Activated CD8-positive, alpha-beta T cell treated with anti-CD3 and anti-CD28 coated beads for 36 hours (primary cell): ENCODE measurements around the gene MAGEB16. TPM values are rescaled to one million over a fixed set of nuclear protein-coding genes. Genes with fewer than 3 reads are reported as not detected.

ENCODE experiments used
- ATAC-seq: fragments of 200-7000 bp; cut with Tn5 transposase; one replicate; pipeline ENCODE4 v1.10.0; 2021; ENCODE audit warnings: mild to moderate bottlenecking, moderate library complexity
- CTCF ChIA-PET: fragments of 350-600 bp; sonication (Branson Sonifier 250); formaldehyde crosslinking; loops from one replicate; lab custom pipeline; 2021; ENCODE audit warnings: antibody characterized with exemption; lab: Charles Lee
- POLR2A ChIA-PET: fragments of 350-600 bp; sonication (Branson Sonifier 250); formaldehyde crosslinking; loops from one replicate; lab custom pipeline; 2021; ENCODE audit warnings: antibody characterized with exemption; lab: Charles Lee
- DNase-seq: peaks from one replicate; pipeline ENCODE4 v3.0.0-alpha.2; 2020
- H3K27ac Mint-ChIP-seq: one replicate; pipeline ENCODE4 v1.8.0; 2021; ENCODE audit warnings: mild to moderate bottlenecking, mixed read lengths
- H3K27me3 Mint-ChIP-seq: one replicate; pipeline ENCODE4 v1.8.0; 2021; ENCODE audit warnings: mixed read lengths
- H3K36me3 Mint-ChIP-seq: one replicate; pipeline ENCODE4 v1.8.0; 2021; ENCODE audit warnings: low read depth, mixed read lengths
- H3K4me1 Mint-ChIP-seq: one replicate; pipeline ENCODE4 v1.8.0; 2021; ENCODE audit warnings: low read depth, mixed read lengths
- H3K4me3 Mint-ChIP-seq: one replicate; pipeline ENCODE4 v1.8.0; 2021; ENCODE audit warnings: mild to moderate bottlenecking, moderate library complexity, mixed read lengths
- H3K9me3 Mint-ChIP-seq: one replicate; pipeline ENCODE4 v1.8.0; 2021; ENCODE audit warnings: mixed read lengths
- intact Hi-C: fragments of 100-400 bp; cut with micrococcal nuclease; formaldehyde crosslinking; loops from one replicate; pipeline ENCODE4 v1.10.0; 2022
- total RNA-seq, 2 experiments: library from RNA; stranded (reverse); gene quantifications; one replicate each; pipeline ENCODE4 v1.2.3, GENCODE V29; 2021
- TF ChIP-seq, protein P1 (sequence below): fragments of 200-600 bp; IDR thresholded peaks from one replicate; pipeline ENCODE4 v1.8.0; 2022; ENCODE audit warnings: antibody characterized with exemption, mild to moderate bottlenecking

Gene MAGEB16
- not detected for total RNA-seq

DNA sequence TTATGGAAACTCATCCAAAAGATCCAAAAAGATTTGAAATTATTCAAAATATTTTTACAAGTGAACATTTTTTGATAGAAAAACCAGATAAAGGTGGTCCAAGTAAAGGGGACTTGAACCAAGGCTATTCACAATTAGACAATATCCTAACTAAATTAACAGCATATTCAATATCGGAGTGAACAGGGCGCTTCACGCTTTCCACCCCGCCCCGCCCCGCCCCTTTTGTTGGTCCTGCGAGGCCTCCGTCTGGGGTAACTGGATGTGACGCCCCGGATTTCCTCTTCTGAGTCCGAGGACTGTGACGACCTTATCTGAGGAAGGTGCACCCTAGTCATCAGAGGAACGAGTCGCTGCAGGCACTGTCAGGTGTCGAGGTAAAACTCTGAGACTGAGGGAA, at the start of gene MAGEB16:
TSS of gene MAGEB16 (plus strand) at position 301 of the 400 bp plus-strand sequence. CDS start 3,855 bp downstream, outside the sequence.
- intact Hi-C loops = no loop called here
- ChIA-PET CTCF (no interaction called here), POLR2A (no interaction called here)
- TF ChIP-seq, protein P1, sequence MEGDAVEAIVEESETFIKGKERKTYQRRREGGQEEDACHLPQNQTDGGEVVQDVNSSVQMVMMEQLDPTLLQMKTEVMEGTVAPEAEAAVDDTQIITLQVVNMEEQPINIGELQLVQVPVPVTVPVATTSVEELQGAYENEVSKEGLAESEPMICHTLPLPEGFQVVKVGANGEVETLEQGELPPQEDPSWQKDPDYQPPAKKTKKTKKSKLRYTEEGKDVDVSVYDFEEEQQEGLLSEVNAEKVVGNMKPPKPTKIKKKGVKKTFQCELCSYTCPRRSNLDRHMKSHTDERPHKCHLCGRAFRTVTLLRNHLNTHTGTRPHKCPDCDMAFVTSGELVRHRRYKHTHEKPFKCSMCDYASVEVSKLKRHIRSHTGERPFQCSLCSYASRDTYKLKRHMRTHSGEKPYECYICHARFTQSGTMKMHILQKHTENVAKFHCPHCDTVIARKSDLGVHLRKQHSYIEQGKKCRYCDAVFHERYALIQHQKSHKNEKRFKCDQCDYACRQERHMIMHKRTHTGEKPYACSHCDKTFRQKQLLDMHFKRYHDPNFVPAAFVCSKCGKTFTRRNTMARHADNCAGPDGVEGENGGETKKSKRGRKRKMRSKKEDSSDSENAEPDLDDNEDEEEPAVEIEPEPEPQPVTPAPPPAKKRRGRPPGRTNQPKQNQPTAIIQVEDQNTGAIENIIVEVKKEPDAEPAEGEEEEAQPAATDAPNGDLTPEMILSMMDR = no peak
- H3K4me1 Mint-ChIP-seq = no peaks in the 10 kb centered on the region
- H3K9me3 Mint-ChIP-seq = no peaks in the 10 kb centered on the region
- H3K27ac Mint-ChIP-seq = no peak within 1 kb of the TSS
- no peak for ATAC-seq
- no peaks in the 10 kb centered on the region for H3K36me3 Mint-ChIP-seq
- no peaks in the 10 kb centered on the region for H3K27me3 Mint-ChIP-seq
- no peak within 1 kb of the TSS for H3K4me3 Mint-ChIP-seq
- DNase-seq = no peak

DNA sequence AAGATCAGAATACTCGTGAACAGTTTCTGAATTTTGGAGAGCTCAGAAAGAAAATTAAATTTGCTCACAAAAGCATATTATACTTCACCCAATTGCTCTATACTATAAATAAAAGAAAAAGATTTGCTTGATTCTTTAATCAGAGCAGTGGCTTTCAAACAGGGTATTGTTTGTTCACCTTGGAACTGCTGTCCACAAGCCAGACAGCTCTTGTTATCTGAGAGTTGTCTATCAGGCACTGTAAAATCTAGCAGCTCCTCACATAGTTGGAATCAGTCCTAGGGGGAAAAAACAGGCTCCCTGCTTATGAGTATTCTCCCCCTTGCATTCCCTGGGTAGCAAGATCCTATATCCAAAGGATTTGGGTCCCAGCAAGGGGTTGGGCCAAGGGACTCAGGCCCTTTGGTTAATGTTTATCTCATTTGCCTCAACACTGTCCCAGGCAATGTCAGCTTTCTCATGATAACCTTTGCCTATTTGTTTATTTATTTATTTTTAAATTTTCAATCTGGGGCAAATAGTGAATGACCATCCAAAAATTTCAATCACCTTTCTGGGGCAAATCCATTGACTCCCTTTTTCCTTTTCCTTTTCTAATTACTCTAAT, 24.1 kb upstream of the MAGEB16 start:
- Mint-ChIP-seq H3K36me3 (no peaks in the 10 kb centered on the region), H3K4me1 (no peaks in the 10 kb centered on the region), H3K27ac (no peak overlapping the region), H3K9me3 (peaks cover 3% of the 10 kb centered on the region), H3K27me3 (no peaks in the 10 kb centered on the region), H3K4me3 (no peak overlapping the region)
- CTCF ChIA-PET = no interaction called here
- no peak for DNase-seq
- TF ChIP-seq, protein P1 = no peak
- intact Hi-C loops = no loop called here
- POLR2A ChIA-PET = no interaction called here
- ATAC-seq = no peak

DNA sequence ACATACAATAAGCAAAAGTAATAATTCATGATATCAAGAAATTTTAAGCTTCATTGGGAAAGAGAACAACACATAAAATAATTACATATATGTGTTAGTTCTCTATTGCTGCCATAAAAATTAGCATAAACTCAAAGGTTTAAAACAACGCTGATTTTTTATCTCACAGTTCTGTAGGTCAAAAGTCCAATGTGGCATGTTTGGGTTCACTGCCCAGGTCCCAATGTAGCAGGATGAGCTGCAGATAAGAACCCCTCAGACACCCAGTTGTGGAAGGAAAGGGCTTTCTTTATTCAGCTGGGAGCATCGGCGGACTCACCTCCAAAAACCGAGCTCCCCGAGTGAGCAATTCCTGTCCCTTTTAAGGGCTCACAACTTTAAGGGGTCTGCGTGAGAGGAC, 13.1 kb upstream of the MAGEB16 start:
- H3K27ac Mint-ChIP-seq = no peak overlapping the region
- ChIA-PET CTCF (no interaction called here), POLR2A (no interaction called here)
- no peaks in the 10 kb centered on the region for H3K4me1 Mint-ChIP-seq
- no peaks in the 10 kb centered on the region for H3K27me3 Mint-ChIP-seq
- DNase-seq (no peak), ATAC-seq (no peak)
- H3K4me3 Mint-ChIP-seq = no peak overlapping the region
- intact Hi-C loops = no loop called here
- H3K9me3 Mint-ChIP-seq = no peaks in the 10 kb centered on the region
- TF ChIP-seq, protein P1 = no peak
- no peaks in the 10 kb centered on the region for H3K36me3 Mint-ChIP-seq

DNA sequence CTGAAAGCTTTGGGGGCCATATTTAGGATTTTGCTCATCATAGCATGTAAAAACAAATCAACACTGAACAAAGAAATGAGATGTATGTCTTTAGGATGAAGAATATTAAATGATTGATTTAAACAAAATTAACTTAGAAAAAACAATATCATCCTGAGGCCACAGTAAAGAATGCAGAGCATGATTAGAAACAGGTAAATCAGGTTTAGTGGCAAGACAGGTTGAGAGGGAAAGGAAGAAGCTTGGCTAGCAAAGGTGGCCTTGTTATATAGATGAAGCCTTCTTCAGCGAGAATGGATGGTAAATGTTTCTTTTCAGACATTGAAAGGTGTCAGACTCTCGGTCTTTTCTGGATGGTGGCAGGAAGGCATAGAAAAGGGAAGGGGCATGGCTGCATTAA, 11.9 kb upstream of the MAGEB16 start:
- no peaks in the 10 kb centered on the region for H3K27me3 Mint-ChIP-seq
- no peaks in the 10 kb centered on the region for H3K36me3 Mint-ChIP-seq
- no peak overlapping the region for H3K4me3 Mint-ChIP-seq
- H3K9me3 Mint-ChIP-seq = no peaks in the 10 kb centered on the region
- no peak overlapping the region for H3K27ac Mint-ChIP-seq
- DNase-seq = no peak
- no peaks in the 10 kb centered on the region for H3K4me1 Mint-ChIP-seq
- ChIA-PET POLR2A (no interaction called here), CTCF (no interaction called here)
- ATAC-seq = no peak
- intact Hi-C loops = no loop called here
- TF ChIP-seq, protein P1 = no peak

DNA sequence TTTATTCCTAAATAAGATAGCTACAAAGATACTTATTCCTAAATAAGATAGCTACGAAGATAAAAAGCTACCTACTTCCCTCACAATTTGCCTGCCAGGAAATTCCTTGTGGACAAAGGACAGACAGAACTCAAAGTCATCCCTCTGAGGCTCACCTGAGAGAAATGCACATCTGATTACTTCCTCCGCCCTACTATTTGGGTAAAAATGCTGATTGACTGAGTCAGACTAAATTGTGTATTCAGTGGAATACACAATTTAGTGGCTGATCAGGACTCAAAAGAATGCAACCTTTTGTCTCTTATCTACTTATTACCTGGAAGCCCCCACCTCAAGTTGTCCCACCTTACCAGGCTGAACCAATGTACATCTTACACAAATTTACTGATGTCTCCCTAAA, 10.3 kb upstream of the MAGEB16 start:
- Mint-ChIP-seq H3K9me3 (no peaks in the 10 kb centered on the region), H3K36me3 (no peaks in the 10 kb centered on the region)

More for the DNA sequence above, 10.3 kb upstream of the MAGEB16 start:
- Mint-ChIP-seq H3K27me3 (no peaks in the 10 kb centered on the region), H3K4me3 (no peak overlapping the region), H3K4me1 (no peaks in the 10 kb centered on the region), H3K27ac (no peak overlapping the region)
- intact Hi-C loops = no loop called here
- ATAC-seq (no peak), DNase-seq (no peak)
- ChIA-PET POLR2A (no interaction called here), CTCF (no interaction called here)
- TF ChIP-seq, protein P1 = no peak
